Hindlimb muscle (tissue), 1 donor: ENCODE measurements around the gene PKHD1. TPM values are rescaled to one million over a fixed set of nuclear protein-coding genes. Genes with fewer than 3 reads are reported as not detected.

Experiments used
- DNase-seq: peaks from one replicate; pipeline ENCODE4 v3.0.0-alpha.2; 2013
- polyA plus RNA-seq: library from polyadenylated mRNA; unstranded; fragments of 120-200 nt; gene quantifications from one replicate; pipeline ENCODE4 v1.2.1, GENCODE V29; 2013; ENCODE audit not compliant: insufficient read length

Gene PKHD1
- polyA plus RNA-seq, 1 donor = 9.5 TPM

GRCh38 chr6:51608383-51608782 is 479.0 kb downstream of the PKHD1 start:
- no peak for DNase-seq

- no peak for DNase-seq
These were observed 486.9 kb downstream of the PKHD1 start for GRCh38 chr6:51600514-51600913.

DNA sequence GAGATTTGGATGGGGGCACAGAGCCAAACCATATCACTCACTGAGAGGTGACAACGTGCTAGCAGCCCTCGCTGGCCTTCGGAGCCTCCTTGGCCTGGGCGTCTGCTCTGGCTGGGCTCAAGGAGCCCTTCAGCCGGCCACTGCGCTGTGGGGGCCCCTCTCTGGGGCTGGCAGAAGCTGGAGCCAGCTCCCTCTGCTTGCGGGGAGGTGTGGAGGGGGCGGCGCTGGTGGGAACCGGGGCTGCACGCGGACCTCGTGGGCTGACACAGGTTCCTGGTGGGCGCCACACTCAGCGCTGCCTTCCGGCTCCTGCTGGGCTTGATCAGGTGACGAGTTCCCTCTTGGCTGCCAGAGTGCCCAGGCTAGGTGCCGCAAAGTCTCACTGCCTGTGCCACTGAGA is 489.2 kb downstream of the PKHD1 start:
- no peak for DNase-seq

- no peak for DNase-seq
These were observed 492.4 kb downstream of the PKHD1 start for GRCh38 chr6:51594981-51595380.

DNA sequence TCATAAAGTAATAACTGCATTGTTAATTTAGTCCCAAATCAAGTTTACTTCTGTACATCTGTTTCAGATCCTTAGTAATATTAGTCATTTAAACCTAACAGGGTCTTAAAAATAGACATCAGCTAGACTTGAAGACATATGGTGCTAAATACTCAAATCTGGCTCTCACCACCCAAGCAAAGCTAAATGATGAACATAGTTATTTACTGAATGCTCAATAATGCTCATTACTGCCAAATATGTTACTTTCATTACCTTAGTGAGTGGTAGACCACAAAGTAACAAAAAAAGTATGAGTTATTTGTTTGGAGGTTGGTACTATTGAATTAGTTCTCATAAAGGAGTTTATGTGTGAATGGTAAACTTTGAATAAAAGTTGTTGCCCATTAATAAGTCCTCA is 502.1 kb downstream of the PKHD1 start:
- no peak for DNase-seq

DNA sequence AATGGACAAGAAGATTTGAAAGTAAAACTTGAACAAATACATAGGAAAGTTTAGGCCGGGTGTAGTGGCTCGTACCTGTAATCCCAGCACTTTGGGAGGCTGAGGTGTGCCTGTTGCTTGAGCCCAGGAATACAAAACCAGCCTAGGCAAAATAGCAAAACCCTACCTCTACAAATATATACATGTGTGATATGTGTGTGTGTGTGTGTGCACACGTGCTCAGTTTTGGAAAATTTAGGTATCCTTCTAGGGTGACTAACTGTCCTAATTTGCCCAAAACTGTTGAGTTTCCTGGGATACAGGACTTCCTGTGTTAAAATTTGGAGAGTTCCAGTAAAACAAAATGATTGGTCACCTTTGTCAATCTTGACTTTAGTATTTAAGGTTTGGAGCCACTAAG is 503.2 kb downstream of the PKHD1 start:
- DNase-seq = no peak

- no peak for DNase-seq
These were observed 508.4 kb downstream of the PKHD1 start for GRCh38 chr6:51578994-51579393.

GRCh38 chr6:51578362-51578761 is 509.1 kb downstream of the PKHD1 start:
- no peak for DNase-seq

DNA sequence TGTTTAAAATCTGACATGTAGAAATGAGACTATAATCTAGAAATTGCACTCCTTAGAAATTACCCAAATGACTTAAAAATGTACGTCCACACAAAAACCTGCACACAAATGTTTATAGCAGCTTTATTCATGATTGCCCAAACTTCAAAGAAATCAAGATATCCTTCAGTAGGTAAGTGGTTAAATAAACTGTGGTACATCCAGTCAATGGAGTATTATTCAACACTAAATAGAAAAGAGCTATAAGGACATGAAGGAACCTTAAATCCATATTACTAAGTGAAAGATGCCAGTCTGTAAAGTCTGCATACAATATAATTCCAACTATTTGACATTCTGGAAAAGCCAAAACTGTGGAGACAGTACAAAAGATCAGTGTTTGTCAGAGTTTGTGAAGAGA is 513.4 kb downstream of the PKHD1 start:
- no peak for DNase-seq

- no peak for DNase-seq
These were observed 516.2 kb downstream of the PKHD1 start for GRCh38 chr6:51571168-51571567.

GRCh38 chr6:51570168-51570921 is 517.1 kb downstream of the PKHD1 start:
- no peak for DNase-seq

- no peak for DNase-seq
These were observed 517.8 kb downstream of the PKHD1 start for GRCh38 chr6:51569594-51569993.

DNA sequence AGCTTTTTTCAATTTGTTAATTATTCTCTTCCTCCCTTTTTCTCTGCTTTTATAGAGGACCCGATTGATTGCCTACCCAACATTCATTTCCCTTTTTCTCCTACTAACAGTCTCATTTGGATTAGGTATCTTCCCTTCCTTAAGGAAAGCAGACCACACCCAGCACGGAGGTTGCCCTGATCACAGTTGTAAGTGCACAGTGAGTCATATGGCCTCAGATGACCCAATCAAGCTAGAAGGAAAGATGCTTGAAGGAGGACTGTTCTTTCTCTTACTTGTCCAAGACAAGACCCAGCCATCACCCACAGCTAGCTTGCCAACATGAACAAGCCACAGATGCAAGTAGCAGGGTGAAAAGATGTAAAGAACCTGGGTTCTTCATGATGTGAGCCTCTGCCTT is 518.6 kb downstream of the PKHD1 start:
- DNase-seq = no peak

GRCh38 chr6:51565472-51565871 is 521.9 kb downstream of the PKHD1 start:
- no peak for DNase-seq

Other genes starting within 250 kb of the PKHD1 start
- not detected for gene IL17A, start 98.8 kb upstream of the PKHD1 start, polyA plus RNA-seq
- not detected for gene IL17F, start 156.9 kb upstream of the PKHD1 start, polyA plus RNA-seq
- 40.6 TPM for gene MCM3, start 197.1 kb upstream of the PKHD1 start, polyA plus RNA-seq